Skeletal muscle satellite cell (primary cell): ENCODE data around the gene DNAJB2. TPM values are rescaled to one million over a fixed set of nuclear protein-coding genes. Genes with fewer than 3 reads are reported as not detected.

Source experiments
- H3K27me3 ChIP-seq: 2 replicates; pipeline ENCODE4 v1.7.0; 2013; ENCODE audit warnings: low read length; ENCODE audit not compliant: control insufficient read depth, insufficient read depth
- H3K36me3 ChIP-seq: 2 replicates; pipeline ENCODE4 v1.7.0; 2013; ENCODE audit warnings: mild to moderate bottlenecking, control low read depth, low read length; ENCODE audit not compliant: insufficient read depth
- H3K4me1 ChIP-seq: 2 replicates; pipeline ENCODE4 v1.7.0; 2013; ENCODE audit warnings: low read length; ENCODE audit not compliant: control insufficient read depth, insufficient read depth
- H3K4me2 ChIP-seq: 2 replicates; pipeline ENCODE4 v1.7.0; 2013; ENCODE audit warnings: mild to moderate bottlenecking, low read length
- H3K4me3 ChIP-seq: 2 replicates; pipeline ENCODE4 v1.7.0; 2013; ENCODE audit warnings: low read length
- H3K9ac ChIP-seq: 2 replicates; pipeline ENCODE4 v1.7.0; 2013; ENCODE audit warnings: mild to moderate bottlenecking, low read depth, low read length, moderate library complexity
- H3K9me3 ChIP-seq: replicated peaks from 2 replicates; pipeline ENCODE4 v1.7.0; 2013; ENCODE audit warnings: mild to moderate bottlenecking, control low read depth, low read length
- total RNA-seq: library from RNA; depleted of rRNA; stranded (reverse); fragments of >200 nt; gene quantifications from 2 replicates; pipeline ENCODE4 v1.2.3, GENCODE V29; 2012; rRNA removed

The DNAJB2 gene
- total RNA-seq, result 15.5 and 19.4 TPM in 2 replicates

GRCh38 chr2:219279151-219279915, at the start of gene DNAJB2:
DNAJB2 (plus strand) TSS chr2:219279366; CDS start chr2:219279834, 468 bp downstream.
- Histone ChIP-seq H3K9me3 (no peaks in the 10 kb centered on the region), H3K36me3 (peaks cover 26% of the 10 kb centered on the region), H3K27me3 (no peaks in the 10 kb centered on the region), H3K9ac (peak within 1 kb of the TSS; percentile 90), H3K4me3 (peak within 1 kb of the TSS; percentile 73), H3K4me1 (peaks cover 28% of the 10 kb centered on the region), H3K4me2 (peak within 1 kb of the TSS; percentile 95)

GRCh38 chr2:219230059-219230540, 49.1 kb upstream of the DNAJB2 start:
- Histone ChIP-seq H3K27me3 (no peaks in the 10 kb centered on the region), H3K4me3 (peak overlapping the region; percentile 86), H3K4me1 (peaks cover 15% of the 10 kb centered on the region), H3K9me3 (no peaks in the 10 kb centered on the region), H3K36me3 (peaks cover 47% of the 10 kb centered on the region), H3K4me2 (peak overlapping the region; percentile 92), H3K9ac (peak overlapping the region; percentile 98)

GRCh38 chr2:219234331-219234730, 44.8 kb upstream of the DNAJB2 start:
- Histone ChIP-seq H3K4me3 (no peak overlapping the region), H3K9me3 (no peaks in the 10 kb centered on the region), H3K9ac (no peak overlapping the region), H3K36me3 (peaks cover 65% of the 10 kb centered on the region), H3K27me3 (no peaks in the 10 kb centered on the region), H3K4me2 (no peak overlapping the region), H3K4me1 (peaks cover 3% of the 10 kb centered on the region)

- H3K9ac ChIP-seq, result no peak overlapping the region
These were observed 35.8 kb upstream of the DNAJB2 start for GRCh38 chr2:219243291-219243761.

GRCh38 chr2:219244789-219245147, 34.4 kb upstream of the DNAJB2 start:
- peak overlapping the region; percentile 92 for H3K4me3 ChIP-seq
- peaks cover 37% of the 10 kb centered on the region for H3K4me1 ChIP-seq
- no peaks in the 10 kb centered on the region for H3K27me3 ChIP-seq
- H3K9ac ChIP-seq, result peak overlapping the region; percentile 99
- peak overlapping the region; percentile 93 for H3K4me2 ChIP-seq
- H3K9me3 ChIP-seq, result no peaks in the 10 kb centered on the region
- H3K36me3 ChIP-seq, result peaks cover 18% of the 10 kb centered on the region

More at GRCh38 chr2:219243291-219243761, 35.8 kb upstream of the DNAJB2 start:
- no peak overlapping the region for H3K4me2 ChIP-seq
- no peaks in the 10 kb centered on the region for H3K9me3 ChIP-seq
- H3K36me3 ChIP-seq, result peaks cover 17% of the 10 kb centered on the region
- H3K4me3 ChIP-seq, result no peak overlapping the region
- H3K4me1 ChIP-seq, result peaks cover 23% of the 10 kb centered on the region
- no peaks in the 10 kb centered on the region for H3K27me3 ChIP-seq

- Histone ChIP-seq H3K36me3 (peaks cover 18% of the 10 kb centered on the region), H3K27me3 (no peaks in the 10 kb centered on the region), H3K4me2 (peak within 1 kb of the TSS; percentile 93), H3K9ac (peak within 1 kb of the TSS; percentile 99), H3K4me3 (peak within 1 kb of the TSS; percentile 92), H3K4me1 (peaks cover 43% of the 10 kb centered on the region), H3K9me3 (no peaks in the 10 kb centered on the region)
These were observed 33.8 kb upstream of the DNAJB2 start, which contains the start of the genes GLB1L and STK16 for GRCh38 chr2:219245148-219245898. GLB1L (minus strand) TSS chr2:219245444; CDS start chr2:219243573, 1,871 bp downstream. STK16 (plus strand) TSS chr2:219245479; CDS start chr2:219246000, 521 bp downstream.

GRCh38 chr2:219245899-219246230, 33.3 kb upstream of the DNAJB2 start:
- peaks cover 48% of the 10 kb centered on the region for H3K4me1 ChIP-seq
- H3K4me2 ChIP-seq, result peak overlapping the region; percentile 93
- H3K36me3 ChIP-seq, result peaks cover 23% of the 10 kb centered on the region
- no peaks in the 10 kb centered on the region for H3K27me3 ChIP-seq
- no peaks in the 10 kb centered on the region for H3K9me3 ChIP-seq
- H3K4me3 ChIP-seq, result peak overlapping the region; percentile 92
- H3K9ac ChIP-seq, result peak overlapping the region; percentile 99

GRCh38 chr2:219246559-219246958, 32.6 kb upstream of the DNAJB2 start:
- Histone ChIP-seq H3K9ac (peak overlapping the region; percentile 99), H3K4me2 (peak overlapping the region; percentile 93), H3K4me3 (peak overlapping the region; percentile 92), H3K27me3 (no peaks in the 10 kb centered on the region), H3K36me3 (peaks cover 23% of the 10 kb centered on the region), H3K9me3 (no peaks in the 10 kb centered on the region), H3K4me1 (peaks cover 55% of the 10 kb centered on the region)

- no peak overlapping the region for H3K9ac ChIP-seq
- peaks cover 69% of the 10 kb centered on the region for H3K4me1 ChIP-seq
- H3K9me3 ChIP-seq, result no peaks in the 10 kb centered on the region
- no peak overlapping the region for H3K4me3 ChIP-seq
- H3K36me3 ChIP-seq, result peaks cover 23% of the 10 kb centered on the region
- no peaks in the 10 kb centered on the region for H3K27me3 ChIP-seq
- H3K4me2 ChIP-seq, result no peak overlapping the region
These were observed 31.2 kb upstream of the DNAJB2 start for GRCh38 chr2:219247678-219248642.

GRCh38 chr2:219248845-219249202, 30.3 kb upstream of the DNAJB2 start:
- peak overlapping the region; percentile 27 for H3K4me3 ChIP-seq
- peak overlapping the region; percentile 66 for H3K9ac ChIP-seq
- peak overlapping the region; percentile 41 for H3K4me2 ChIP-seq
- no peaks in the 10 kb centered on the region for H3K9me3 ChIP-seq
- H3K4me1 ChIP-seq, result peaks cover 78% of the 10 kb centered on the region
- peaks cover 23% of the 10 kb centered on the region for H3K36me3 ChIP-seq
- no peaks in the 10 kb centered on the region for H3K27me3 ChIP-seq
